H1 (cell line): ENCODE measurements around the gene MROH2A. TPM values are rescaled to one million over a fixed set of nuclear protein-coding genes. Genes with fewer than 3 reads are reported as not detected.

Experiments used
- CTCF ChIA-PET: fragments of 300-600 bp; sonication (Branson Sonifier 250); formaldehyde crosslinking; loops from one replicate; lab custom pipeline; 2021; ENCODE audit not compliant: partially characterized antibody; lab: Charles Lee
- POLR2A ChIA-PET: fragments of 300-600 bp; sonication (Branson Sonifier 250); formaldehyde crosslinking; loops from one replicate; lab custom pipeline; 2021; ENCODE audit warnings: inconsistent platforms; ENCODE audit not compliant: partially characterized antibody; lab: Charles Lee
- DNase-seq, 2 experiments: peaks; one replicate each; pipeline versions ENCODE4 v3.0.0 to v3.0.0-alpha.2; 2010 to 2022; ENCODE audit warnings: low spot score in 2 of 2, low read depth in 1 of 2, mixed read lengths in 1 of 2
- FAIRE-seq: peaks from 2 replicates; lab custom pipeline; 2011; peaks lifted over from hg19 to GRCh38; lab: Jason Lieb, UNC
- H2AFZ ChIP-seq: 2 replicates; pipeline ENCODE4 v1.8.1; 2012; ENCODE audit warnings: low read length, inconsistent platforms
- H2AK5ac ChIP-seq: 2 replicates; pipeline ENCODE4 v1.6.1; 2013; ENCODE audit warnings: low read depth, low read length
- H2BK120ac ChIP-seq: replicated peaks from 2 replicates; pipeline ENCODE3; 2013; ENCODE audit warnings: low read depth, low read length, inconsistent platforms
- H2BK12ac ChIP-seq: 2 replicates; pipeline ENCODE4 v1.6.1; 2013; ENCODE audit warnings: low read depth, low read length
- H2BK15ac ChIP-seq: 2 replicates; pipeline ENCODE4 v1.6.1; 2013; ENCODE audit warnings: low read length
- H2BK20ac ChIP-seq: 2 replicates; pipeline ENCODE4 v1.6.1; 2013; ENCODE audit warnings: low read length
- H2BK5ac ChIP-seq: 2 replicates; pipeline ENCODE4 v1.6.1; 2013; ENCODE audit warnings: low read depth, low read length
- H3K14ac ChIP-seq: 2 replicates; pipeline ENCODE4 v1.6.1; 2013; ENCODE audit warnings: inconsistent platforms; ENCODE audit not compliant: insufficient read length
- H3K18ac ChIP-seq: 2 replicates; pipeline ENCODE4 v1.6.1; 2013; ENCODE audit warnings: low read length; ENCODE audit errors: extremely low read depth
- H3K23ac ChIP-seq: 2 replicates; pipeline ENCODE4 v1.6.1; 2013; ENCODE audit warnings: inconsistent platforms; ENCODE audit not compliant: insufficient read length
- H3K23me2 ChIP-seq: 2 replicates; pipeline ENCODE4 v1.6.1; 2013; ENCODE audit warnings: low read depth, low read length
- H3K27ac ChIP-seq: 2 replicates; pipeline ENCODE4 v1.6.1; 2011; ENCODE audit warnings: low read depth, low read length, inconsistent platforms
- H3K27me3 ChIP-seq, 4 experiments: replicated peaks in 1 of 4; 1 replicate in 1 of 4; 2 replicates in 3 of 4; pipeline versions ENCODE4 v1.6.1 to v1.8.1; 2011 to 2013; ENCODE audit warnings: low read length in 3 of 4, mild to moderate bottlenecking in 3 of 4, inconsistent platforms in 2 of 4, mixed read lengths in 2 of 4, moderate library complexity in 1 of 4; ENCODE audit not compliant: control insufficient read depth in 3 of 4, insufficient read depth in 3 of 4; ENCODE audit errors: extremely low read depth in 1 of 4
- H3K36me3 ChIP-seq, 4 experiments: 2 replicates each; pipeline versions ENCODE4 v1.6.1 to v1.8.1; 2011 to 2013; ENCODE audit warnings: mild to moderate bottlenecking in 4 of 4, low read length in 3 of 4, moderate library complexity in 2 of 4, control low read depth in 1 of 4, inconsistent platforms in 1 of 4; ENCODE audit not compliant: insufficient read depth in 4 of 4, control insufficient read depth in 2 of 4
- H3K4ac ChIP-seq: replicated peaks from 2 replicates; pipeline ENCODE3; 2013; ENCODE audit warnings: low read length, low read depth, mixed read lengths, inconsistent platforms; ENCODE audit not compliant: insufficient read length
- H3K4me1 ChIP-seq, 4 experiments: replicated peaks in 1 of 4; 1 replicate in 1 of 4; 2 replicates in 3 of 4; pipeline versions ENCODE4 v1.6.1 to v1.8.1; 2011 to 2013; ENCODE audit warnings: low read length in 3 of 4, inconsistent platforms in 2 of 4, mixed read lengths in 1 of 4; ENCODE audit not compliant: insufficient read depth in 4 of 4, control insufficient read depth in 3 of 4
- H3K4me2 ChIP-seq, 2 experiments: 2 replicates each; pipeline versions ENCODE4 v1.6.1 to v1.8.1; 2011 to 2013; ENCODE audit warnings: low read depth in 2 of 2, low read length in 2 of 2, control low read depth in 1 of 2, inconsistent platforms in 1 of 2, mild to moderate bottlenecking in 1 of 2; ENCODE audit not compliant: insufficient read depth in 1 of 2
- H3K4me3 ChIP-seq, 4 experiments: fragments of 200-600, 300-600 bp in 1 of 4; sonication (generic), shearing (Covaris generic), sonication (Bioruptor Twin) in 1 of 4; 2 replicates each; pipeline versions ENCODE4 v1.5.1 to v1.8.1; 2011 to 2016; ENCODE audit warnings: low read length in 4 of 4, low read depth in 3 of 4, control low read depth in 2 of 4, inconsistent platforms in 2 of 4, mild to moderate bottlenecking in 2 of 4, mixed read lengths in 1 of 4, moderate library complexity in 1 of 4; ENCODE audit not compliant: insufficient read depth in 2 of 4; ENCODE audit errors: extremely low read depth in 1 of 4
- H3K56ac ChIP-seq: replicated peaks from 2 replicates; pipeline ENCODE3; 2013; ENCODE audit warnings: low read depth, mild to moderate bottlenecking, mixed read lengths, low read length, inconsistent platforms; ENCODE audit not compliant: insufficient read length
- H3K79me1 ChIP-seq: 2 replicates; pipeline ENCODE4 v1.6.1; 2013; ENCODE audit warnings: low read depth, low read length, control low read depth
- H3K79me2 ChIP-seq, 2 experiments: 2 replicates each; pipeline versions ENCODE4 v1.6.1 to v1.8.1; 2012 to 2013; ENCODE audit warnings: low read length in 2 of 2, mild to moderate bottlenecking in 2 of 2, inconsistent platforms in 1 of 2; ENCODE audit not compliant: insufficient read depth in 2 of 2, control insufficient read depth in 1 of 2
- H3K9ac ChIP-seq, 4 experiments: replicated peaks in 1 of 4; 1 replicate in 1 of 4; 2 replicates in 3 of 4; pipeline versions ENCODE4 v1.6.1 to v1.8.1; 2011 to 2013; ENCODE audit warnings: low read depth in 3 of 4, low read length in 3 of 4, control low read depth in 2 of 4, mild to moderate bottlenecking in 2 of 4, moderate library complexity in 2 of 4, inconsistent platforms in 1 of 4; ENCODE audit errors: extremely low read depth in 1 of 4
- H3K9me3 ChIP-seq, 2 experiments: 2 replicates each; pipeline versions ENCODE4 v1.6.1 to v1.8.1; 2012 to 2013; ENCODE audit warnings: mild to moderate bottlenecking in 2 of 2, moderate library complexity in 2 of 2, control low read depth in 1 of 2, inconsistent platforms in 1 of 2, low read depth in 1 of 2, low read length in 1 of 2, mixed read lengths in 1 of 2; ENCODE audit not compliant: insufficient read depth in 2 of 2
- H4K20me1 ChIP-seq, 2 experiments: replicated peaks in 1 of 2; 2 replicates each; pipeline versions ENCODE3 to v1.8.1; 2011 to 2013; ENCODE audit warnings: inconsistent platforms in 2 of 2, low read length in 2 of 2, mild to moderate bottlenecking in 1 of 2; ENCODE audit not compliant: insufficient read depth in 2 of 2, control insufficient read depth in 1 of 2
- H4K5ac ChIP-seq: 2 replicates; pipeline ENCODE4 v1.6.1; 2013; ENCODE audit warnings: low read length, low read depth, mixed read lengths, inconsistent platforms; ENCODE audit not compliant: insufficient read length
- H4K8ac ChIP-seq: 2 replicates; pipeline ENCODE4 v1.8.0; 2013; ENCODE audit warnings: mild to moderate bottlenecking, moderate library complexity, low read length, inconsistent platforms; ENCODE audit not compliant: insufficient read depth; ENCODE audit errors: extremely low read depth
- H4K91ac ChIP-seq: replicated peaks from 2 replicates; pipeline ENCODE3; 2013; ENCODE audit warnings: low read length, mixed read lengths, inconsistent platforms; ENCODE audit not compliant: insufficient read length
- BACH1 ChIP-seq: IDR thresholded peaks from 2 replicates; pipeline ENCODE4 v1.6.1; 2012; ENCODE audit warnings: low read length, improper control_type of control experiment
- EGR1 ChIP-seq: IDR thresholded peaks from 2 replicates; pipeline ENCODE4 v1.6.1; 2011; ENCODE audit warnings: low read depth, low read length, borderline replicate concordance
- EZH2 ChIP-seq: fragments of 200-600 bp; sonication (generic); IDR thresholded peaks from 2 replicates; pipeline ENCODE4 v1.7.1; 2012; ENCODE audit warnings: low read depth, mild to moderate bottlenecking, moderate library complexity, low read length, inconsistent platforms; ENCODE audit not compliant: severe bottlenecking
- HDAC6 ChIP-seq: IDR thresholded peaks from one replicate; pipeline ENCODE4 v1.7.1; 2012; ENCODE audit warnings: low read depth, mild to moderate bottlenecking, inconsistent platforms, low read length, moderate library complexity
- MAX ChIP-seq: IDR thresholded peaks from 2 replicates; pipeline ENCODE4 v1.6.1; 2012; ENCODE audit warnings: inconsistent platforms
- NRF1 ChIP-seq: IDR thresholded peaks from 2 replicates; pipeline ENCODE4 v1.6.1; 2011; ENCODE audit warnings: mild to moderate bottlenecking, low read depth, low read length, improper control_type of control experiment
- RNF2 ChIP-seq: fragments of 200-900, 300-1000 bp; sonication (generic); IDR thresholded peaks from 2 replicates; pipeline ENCODE4 v1.7.1; 2016; ENCODE audit warnings: borderline replicate concordance, low read depth, mild to moderate bottlenecking, antibody characterized with exemption, low read length; ENCODE audit not compliant: poor library complexity, severe bottlenecking; ENCODE audit errors: missing control alignments
- SAP30 ChIP-seq: fragments of 300-600 bp; sonication (generic); IDR thresholded peaks from 2 replicates; pipeline ENCODE4 v1.7.1; 2012; ENCODE audit warnings: low read length, moderate library complexity, mild to moderate bottlenecking, inconsistent platforms; ENCODE audit not compliant: insufficient read depth, insufficient replicate concordance
- SP2 ChIP-seq: IDR thresholded peaks from 2 replicates; pipeline ENCODE4 v1.6.1; 2012; ENCODE audit warnings: mild to moderate bottlenecking, low read length, inconsistent platforms
- SUZ12 ChIP-seq: fragments of 200-600 bp; sonication (generic); IDR thresholded peaks from 2 replicates; pipeline ENCODE4 v1.6.1; 2012; ENCODE audit warnings: mild to moderate bottlenecking, inconsistent platforms, low read length, moderate library complexity, mixed read lengths
- TAF7 ChIP-seq: optimal IDR thresholded peaks from 2 replicates; pipeline ENCODE3; 2011; ENCODE audit warnings: low read depth, mild to moderate bottlenecking, inconsistent platforms, low read length, moderate library complexity, borderline replicate concordance
- ZNF274 ChIP-seq: IDR thresholded peaks from 2 replicates; pipeline ENCODE4 v1.7.0; 2012; ENCODE audit warnings: low read length, borderline replicate concordance; ENCODE audit errors: extremely low read depth
- WGBS, 2 experiments: shearing (Covaris generic) in 1 of 2; methylation state at CpG; one replicate each; pipeline versions ENCODE4 v1.1.6 to v1.1.7; 2013 to 2015; ENCODE audit warnings: low lambda C conversion rate in 2 of 2, mixed read lengths in 2 of 2, inconsistent platforms in 1 of 2, low coverage in 1 of 2, missing lambda C conversion rate in 1 of 2; ENCODE audit not compliant: insufficient replicate concordance in 2 of 2, insufficient coverage in 1 of 2, insufficient read length in 1 of 2; ENCODE audit errors: extremely low coverage in 1 of 2, missing lambda C conversion rate in 1 of 2; 5-methylcytosine and 5-hydroxymethylcytosine counted together
- polyA plus RNA-seq, 7 experiments: library from polyadenylated mRNA; depleted of rRNA in 3 of 7; stranded (reverse) in 5 of 7; unstranded in 2 of 7; fragments of >200 nt in 5 of 7; fragments of 200-250 nt in 2 of 7; gene quantifications; 1 replicate in 5 of 7; 2 replicates in 1 of 7; 4 replicates in 1 of 7; pipeline versions ENCODE4 v1.2.1 to v1.2.3, GENCODE V29; 2011 to 2013; ENCODE audit warnings: missing spikeins in 2 of 7, mixed read lengths in 2 of 7
- total RNA-seq: library from RNA; stranded (reverse); fragmentation: NEBNext Ultra II Directional; extraction: Animal tissue kit (Norgen Biotek cat#: 25700); gene quantifications from 2 replicates; pipeline ENCODE4 v1.2.1, GENCODE V29; 2021

The MROH2A gene
- total and polyA plus RNA-seq, 2 of the 8 experiments (the other 6 are each of a cell fraction or from before 2014, with no cell fraction given): not detected

- peaks cover 0 to 4% of the 10 kb centered on the region in 2 experiments; a peak in 3 of 4 replicates for H3K9me3 ChIP-seq
- no peaks in the 10 kb centered on the region for H3K4me1 ChIP-seq
- no peak overlapping the region for H3K4me2 ChIP-seq
- no peak overlapping the region for H4K5ac ChIP-seq
- no peak overlapping the region for H3K9ac ChIP-seq
- no peak overlapping the region for H2AFZ ChIP-seq
- no peak overlapping the region for H2BK20ac ChIP-seq
- no peak overlapping the region for H3K18ac ChIP-seq
- no peak overlapping the region for H3K4ac ChIP-seq
- no peaks in the 10 kb centered on the region for H3K79me2 ChIP-seq
- H2BK5ac ChIP-seq: no peak overlapping the region
- H4K20me1 ChIP-seq: no peaks in the 10 kb centered on the region
- POLR2A ChIA-PET: no interaction called here
- 81% methylated on average over 9 of the region's 9 CpGs; no CpG with 5 or more reads in 1 of the 2 experiments for WGBS, 2 experiments
- H3K56ac ChIP-seq: no peak overlapping the region
- H3K14ac ChIP-seq: no peak overlapping the region
- no peaks in the 10 kb centered on the region for H3K36me3 ChIP-seq
- H2AK5ac ChIP-seq: no peak overlapping the region
- H3K79me1 ChIP-seq: no peaks in the 10 kb centered on the region
- H4K8ac ChIP-seq: no peak overlapping the region
- no peak overlapping the region for H3K4me3 ChIP-seq
- H3K23me2 ChIP-seq: no peaks in the 10 kb centered on the region
- FAIRE-seq (no peak), DNase-seq (peak in 1 of 2 experiments; percentile 13)
- H2BK120ac ChIP-seq: no peak overlapping the region
- H3K23ac ChIP-seq: no peak overlapping the region
- CTCF ChIA-PET: interaction anchor here (1.0 kb wide), 1 partner anchor 16 kb away, joined by 3 read pairs; no protein-coding TSS in a partner anchor
- no peak overlapping the region for H4K91ac ChIP-seq
- no peak overlapping the region for H2BK12ac ChIP-seq
- H3K27me3 ChIP-seq: no peaks in the 10 kb centered on the region
- H2BK15ac ChIP-seq: no peak overlapping the region
- no peak overlapping the region for H3K27ac ChIP-seq
- no peak for TF ChIP-seq SUZ12
- TF ChIP-seq BACH1: no peak
- TF ChIP-seq TAF7: no peak
- no peak for TF ChIP-seq EZH2
- TF ChIP-seq HDAC6: no peak
- no peak for TF ChIP-seq RNF2
- no peak for TF ChIP-seq SAP30
- TF ChIP-seq ZNF274: no peak
- TF ChIP-seq NRF1: no peak
- no peak for TF ChIP-seq MAX
- no peak for TF ChIP-seq EGR1
- TF ChIP-seq SP2: no peak
Observed at GRCh38 chr2:233801357-233802131, 23.4 kb downstream of the MROH2A start.
